Measurements from ENCODE around the gene JAK1. TPM values are rescaled to one million over a fixed set of nuclear protein-coding genes. Genes with fewer than 3 reads are reported as not detected.

JAK1 gene
- total RNA-seq, 1 experiment from 2014 or later: 73.1 TPM

DNA sequence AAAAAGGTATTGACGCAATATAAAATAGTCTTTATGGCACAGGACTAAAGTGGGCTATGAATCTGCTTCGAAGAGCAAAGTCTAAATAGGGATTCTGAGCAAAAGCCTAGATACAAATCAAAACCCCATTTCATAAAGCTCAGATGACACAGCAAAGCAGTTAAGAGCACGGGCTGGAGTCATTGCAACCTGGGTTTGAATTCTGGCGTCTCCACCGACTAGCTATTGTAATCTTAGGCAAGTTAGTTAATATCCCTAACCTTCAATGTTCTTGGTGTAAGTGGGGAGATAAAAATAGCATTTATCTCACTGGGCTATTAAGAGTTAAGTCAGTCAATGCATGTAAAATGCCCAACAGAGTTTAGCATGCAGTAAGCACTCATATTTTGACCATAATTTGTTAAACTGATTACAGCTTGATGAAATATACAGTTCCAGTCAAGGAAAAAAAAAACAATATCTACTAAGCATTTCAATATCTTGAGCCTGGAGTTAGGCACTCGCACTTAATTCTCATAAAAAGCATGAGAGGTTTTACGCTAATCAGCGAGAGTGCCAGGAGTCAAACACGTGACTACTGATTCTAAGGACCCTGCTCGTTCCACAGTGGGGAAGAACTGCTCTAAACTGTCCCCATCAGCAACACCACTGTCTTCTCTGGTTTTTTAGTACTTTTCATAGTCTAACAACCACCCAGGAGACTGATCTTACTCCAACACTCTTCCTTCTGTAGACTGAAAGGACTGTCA, 75.5 kb downstream of the JAK1 start:
- no peak overlapping the region for H3K4me3 Mint-ChIP-seq (ENCODE audit: unreplicated experiment)
- H3K9me3 Mint-ChIP-seq (ENCODE audit: unreplicated experiment): no peaks in the 10 kb centered on the region
- TF ChIP-seq, protein P1, sequence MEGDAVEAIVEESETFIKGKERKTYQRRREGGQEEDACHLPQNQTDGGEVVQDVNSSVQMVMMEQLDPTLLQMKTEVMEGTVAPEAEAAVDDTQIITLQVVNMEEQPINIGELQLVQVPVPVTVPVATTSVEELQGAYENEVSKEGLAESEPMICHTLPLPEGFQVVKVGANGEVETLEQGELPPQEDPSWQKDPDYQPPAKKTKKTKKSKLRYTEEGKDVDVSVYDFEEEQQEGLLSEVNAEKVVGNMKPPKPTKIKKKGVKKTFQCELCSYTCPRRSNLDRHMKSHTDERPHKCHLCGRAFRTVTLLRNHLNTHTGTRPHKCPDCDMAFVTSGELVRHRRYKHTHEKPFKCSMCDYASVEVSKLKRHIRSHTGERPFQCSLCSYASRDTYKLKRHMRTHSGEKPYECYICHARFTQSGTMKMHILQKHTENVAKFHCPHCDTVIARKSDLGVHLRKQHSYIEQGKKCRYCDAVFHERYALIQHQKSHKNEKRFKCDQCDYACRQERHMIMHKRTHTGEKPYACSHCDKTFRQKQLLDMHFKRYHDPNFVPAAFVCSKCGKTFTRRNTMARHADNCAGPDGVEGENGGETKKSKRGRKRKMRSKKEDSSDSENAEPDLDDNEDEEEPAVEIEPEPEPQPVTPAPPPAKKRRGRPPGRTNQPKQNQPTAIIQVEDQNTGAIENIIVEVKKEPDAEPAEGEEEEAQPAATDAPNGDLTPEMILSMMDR (IDR thresholded peaks at IDR 0.05; ENCODE audit: unreplicated experiment): no peak
- peaks cover 6% of the 10 kb centered on the region for H3K36me3 Mint-ChIP-seq (ENCODE audit: insufficient read depth, unreplicated experiment)
- POLR2A ChIA-PET: interaction anchor here (1.2 kb wide), 1 partner anchor 76 kb away, joined by 4 read pairs; the partner anchor contains the start of gene JAK1
- DNase-seq (ENCODE audit: unreplicated experiment): no peak
- H3K27me3 Mint-ChIP-seq (ENCODE audit: insufficient read depth, unreplicated experiment): no peaks in the 10 kb centered on the region
- CTCF ChIA-PET: no interaction called here
- BruUV-seq (replicated peaks): no TSS peak
- peaks cover 17% of the 10 kb centered on the region for H3K4me1 Mint-ChIP-seq (ENCODE audit: insufficient read depth, unreplicated experiment)
- intact Hi-C loops (cut with micrococcal nuclease): no loop called here
- H3K27ac Mint-ChIP-seq (ENCODE audit: low read depth, unreplicated experiment): no peak overlapping the region

DNA sequence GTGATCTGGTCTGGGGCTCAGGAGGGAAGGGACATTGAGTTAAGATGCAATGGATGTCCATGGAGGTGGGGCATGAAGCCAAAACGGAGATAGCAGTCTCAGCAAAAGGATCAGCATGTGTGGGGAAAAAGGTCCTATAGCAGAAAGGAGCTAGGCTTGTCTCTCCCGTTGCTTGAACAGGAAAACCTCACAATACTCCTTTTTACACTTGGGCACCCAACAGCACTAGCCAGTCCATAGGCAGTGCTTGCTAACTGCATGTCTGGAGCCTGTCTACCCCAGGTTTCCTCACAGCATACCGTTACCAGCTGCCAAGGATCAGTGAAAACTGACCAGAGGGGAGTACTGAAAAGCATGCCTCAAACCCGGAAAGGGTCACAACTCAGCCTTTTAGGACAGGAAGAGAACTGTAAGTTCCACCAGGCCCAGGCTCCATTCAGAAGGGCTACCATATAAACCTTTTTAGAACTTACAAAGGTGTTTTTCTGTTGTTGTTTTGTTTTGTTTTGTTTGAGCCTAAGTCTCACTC, 78.6 kb downstream of the JAK1 start:
- ChIA-PET POLR2A (interaction anchor here (0.6 to 1.2 kb wide), 2 partner anchors 10 to 126 kb away, joined by 3 to 4 read pairs; no protein-coding TSS in a partner anchor), CTCF (interaction anchor here (0.5 to 0.6 kb wide), 2 partner anchors 63 to 1309 kb away, joined by 3 to 5 read pairs; no protein-coding TSS in a partner anchor)
- no peak for DNase-seq (ENCODE audit: unreplicated experiment)
- Mint-ChIP-seq H3K27me3 (ENCODE audit: insufficient read depth, unreplicated experiment) (no peaks in the 10 kb centered on the region), H3K4me1 (ENCODE audit: insufficient read depth, unreplicated experiment) (peaks cover 4% of the 10 kb centered on the region), H3K4me3 (ENCODE audit: unreplicated experiment) (no peak overlapping the region), H3K36me3 (ENCODE audit: insufficient read depth, unreplicated experiment) (peaks cover 20% of the 10 kb centered on the region), H3K27ac (ENCODE audit: low read depth, unreplicated experiment) (no peak overlapping the region), H3K9me3 (ENCODE audit: unreplicated experiment) (no peaks in the 10 kb centered on the region)
- TF ChIP-seq, protein P1 (IDR thresholded peaks at IDR 0.05; ENCODE audit: unreplicated experiment): no peak
- BruUV-seq (replicated peaks): no TSS peak
- intact Hi-C loops (cut with micrococcal nuclease): no loop called here

DNA sequence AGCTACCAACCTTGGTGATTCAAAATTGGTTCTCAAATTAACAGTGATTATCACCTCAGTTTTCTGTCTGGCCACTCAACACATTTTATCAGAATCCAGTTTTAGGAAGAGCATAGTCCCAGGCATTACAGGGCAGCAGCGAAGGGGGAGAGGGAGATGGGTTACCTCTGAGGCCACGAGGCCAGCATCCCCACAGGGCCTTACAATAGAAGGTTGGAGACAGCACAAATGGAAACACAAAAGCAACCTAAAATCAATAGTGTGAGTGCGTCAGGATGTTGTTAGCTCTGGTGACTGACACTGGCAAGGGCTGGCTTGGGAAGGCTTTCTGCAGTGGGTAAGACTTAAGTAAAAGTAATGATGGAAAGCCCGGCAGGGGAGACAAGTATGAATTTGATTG, 79.5 kb downstream of the JAK1 start:
- ChIA-PET CTCF (interaction anchor here (0.7 kb wide), 1 partner anchor 141 kb away, joined by 3 read pairs; no protein-coding TSS in a partner anchor), POLR2A (interaction anchor here (0.7 to 1.2 kb wide), 2 partner anchors 10 to 17 kb away, joined by 3 to 4 read pairs; no protein-coding TSS in a partner anchor)
- Mint-ChIP-seq H3K4me1 (ENCODE audit: insufficient read depth, unreplicated experiment) (no peaks in the 10 kb centered on the region), H3K4me3 (ENCODE audit: unreplicated experiment) (no peak overlapping the region), H3K36me3 (ENCODE audit: insufficient read depth, unreplicated experiment) (peaks cover 23% of the 10 kb centered on the region), H3K9me3 (ENCODE audit: unreplicated experiment) (no peaks in the 10 kb centered on the region), H3K27me3 (ENCODE audit: insufficient read depth, unreplicated experiment) (no peaks in the 10 kb centered on the region), H3K27ac (ENCODE audit: low read depth, unreplicated experiment) (no peak overlapping the region)
- TF ChIP-seq, protein P1 (IDR thresholded peaks at IDR 0.05; ENCODE audit: unreplicated experiment): no peak
- intact Hi-C loops (cut with micrococcal nuclease): no loop called here
- BruUV-seq (replicated peaks): no TSS peak
- no peak for DNase-seq (ENCODE audit: unreplicated experiment)

DNA sequence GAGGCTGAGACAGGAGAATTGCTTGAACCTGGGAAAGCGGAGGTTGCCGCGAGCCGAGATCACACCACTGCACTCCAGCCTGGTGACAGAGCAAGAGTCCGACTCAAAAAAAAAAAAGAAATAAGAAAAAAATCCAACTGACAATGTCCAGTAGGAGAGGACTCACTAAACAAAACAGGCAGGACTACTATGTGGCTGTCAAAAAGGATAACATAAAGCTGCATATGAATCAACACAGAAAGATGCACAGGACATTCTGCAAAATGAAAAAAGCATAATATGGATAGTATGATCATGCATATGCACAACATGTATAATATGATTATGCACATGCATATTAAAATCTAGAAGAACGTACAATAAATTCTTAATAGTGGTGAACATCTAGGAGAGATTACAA, 80.7 kb downstream of the JAK1 start:
- H3K4me3 Mint-ChIP-seq (ENCODE audit: unreplicated experiment): no peak overlapping the region
- TF ChIP-seq, protein P1 (IDR thresholded peaks at IDR 0.05; ENCODE audit: unreplicated experiment): no peak
- no peaks in the 10 kb centered on the region for H3K4me1 Mint-ChIP-seq (ENCODE audit: insufficient read depth, unreplicated experiment)
- no peaks in the 10 kb centered on the region for H3K9me3 Mint-ChIP-seq (ENCODE audit: unreplicated experiment)
- DNase-seq (ENCODE audit: unreplicated experiment): no peak
- H3K27me3 Mint-ChIP-seq (ENCODE audit: insufficient read depth, unreplicated experiment): no peaks in the 10 kb centered on the region
- intact Hi-C loops (cut with micrococcal nuclease): no loop called here
- BruUV-seq (replicated peaks): no TSS peak
- H3K27ac Mint-ChIP-seq (ENCODE audit: low read depth, unreplicated experiment): no peak overlapping the region
- ChIA-PET CTCF (interaction anchor here (0.5 kb wide), 1 partner anchor 9 kb away, joined by 3 read pairs; no protein-coding TSS in a partner anchor), POLR2A (interaction anchor here (0.6 kb wide), 1 partner anchor 123 kb away, joined by 3 read pairs; no protein-coding TSS in a partner anchor)
- peaks cover 23% of the 10 kb centered on the region for H3K36me3 Mint-ChIP-seq (ENCODE audit: insufficient read depth, unreplicated experiment)

Data from MCF 10A (cell line).